HepG2 (cell line): Measurements from ENCODE around the gene ZBED5. TPM values are rescaled to one million over a fixed set of nuclear protein-coding genes. Genes with fewer than 3 reads are reported as not detected.

Experiments used
- ATF7-NPFF ChIP-seq: sonication (generic); formaldehyde crosslinking; IDR thresholded peaks from 2 replicates; pipeline ENCODE4 v1.8.1; 2023; ENCODE audit warnings: mild to moderate bottlenecking, low read depth, missing genetic modification reagents, moderate library complexity
- BCL6 ChIP-seq: IDR thresholded peaks from 2 replicates; pipeline ENCODE4 v1.6.1; 2016; ENCODE audit warnings: missing genetic modification reagents, missing compliant biosample characterization
- BCLAF1 ChIP-seq: fragments of 450-650 bp; IDR thresholded peaks from 2 replicates; pipeline ENCODE4 v1.6.1; 2017; ENCODE audit warnings: mild to moderate bottlenecking
- CC2D1A ChIP-seq: sonication (generic); formaldehyde crosslinking; IDR thresholded peaks from 2 replicates; pipeline ENCODE4 v1.8.1; 2023; ENCODE audit warnings: mild to moderate bottlenecking, missing genetic modification reagents
- CEBPG ChIP-seq: IDR thresholded peaks from 2 replicates; pipeline ENCODE4 v1.6.1; 2016
- CENPX ChIP-seq: sonication (generic); formaldehyde crosslinking; IDR thresholded peaks from 2 replicates; pipeline ENCODE4 v1.9.0; 2021; ENCODE audit warnings: mild to moderate bottlenecking, missing genetic modification reagents, moderate library complexity
- FIP1L1 ChIP-seq: fragments of 200-400 bp; formaldehyde crosslinking; IDR thresholded peaks from 2 replicates; pipeline ENCODE4 v1.6.1; 2018; ENCODE audit warnings: low read depth, mild to moderate bottlenecking, low read length, moderate library complexity, borderline replicate concordance; ENCODE audit not compliant: insufficient read depth
- HES4 ChIP-seq: sonication (generic); formaldehyde crosslinking; IDR thresholded peaks from 2 replicates; pipeline ENCODE4 v1.9.0; 2021; ENCODE audit warnings: mild to moderate bottlenecking, missing genetic modification reagents, borderline replicate concordance
- HIVEP1 ChIP-seq: sonication (generic); formaldehyde crosslinking; IDR thresholded peaks from 2 replicates; pipeline ENCODE4 v1.4.0; 2020; ENCODE audit warnings: mild to moderate bottlenecking, missing genetic modification reagents
- KAT8 ChIP-seq: IDR thresholded peaks from 2 replicates; pipeline ENCODE4 v1.6.1; 2016; ENCODE audit warnings: missing genetic modification reagents, missing compliant biosample characterization
- MIER3 ChIP-seq: IDR thresholded peaks from 2 replicates; pipeline ENCODE4 v1.6.1; 2016; ENCODE audit warnings: missing compliant biosample characterization, borderline replicate concordance
- MTERF4 ChIP-seq: sonication (generic); formaldehyde crosslinking; IDR thresholded peaks from 2 replicates; pipeline ENCODE4 v1.8.0; 2023; ENCODE audit warnings: mild to moderate bottlenecking, missing genetic modification reagents
- NFE2L2 ChIP-seq: fragments of 150-350 bp; IDR thresholded peaks from 2 replicates; pipeline ENCODE4 v1.6.1; 2014; ENCODE audit warnings: low read length
- NR2F2 ChIP-seq: IDR thresholded peaks from 2 replicates; pipeline ENCODE4 v1.6.1; 2012; ENCODE audit warnings: low read depth, inconsistent platforms, borderline replicate concordance
- PHF20 ChIP-seq: sonication (generic); formaldehyde crosslinking; IDR thresholded peaks from 2 replicates; pipeline ENCODE4 v1.5.0; 2020; ENCODE audit warnings: mild to moderate bottlenecking, missing genetic modification reagents
- PTBP1 ChIP-seq: fragments of 200-400 bp; formaldehyde crosslinking; IDR thresholded peaks from 2 replicates; pipeline ENCODE4 v1.6.1; 2018; ENCODE audit warnings: low read length, low read depth; ENCODE audit not compliant: poor library complexity, severe bottlenecking
- SCMH1 ChIP-seq: sonication (generic); formaldehyde crosslinking; IDR thresholded peaks from 2 replicates; pipeline ENCODE4 v1.9.0; 2021; ENCODE audit warnings: missing genetic modification reagents, mild to moderate bottlenecking, borderline replicate concordance
- TCF12 ChIP-seq, 2 experiments: fragments of 450-650 bp in 1 of 2; sonication (generic) in 1 of 2; formaldehyde crosslinking in 1 of 2; IDR thresholded peaks; 2 replicates each; pipeline versions ENCODE4 v1.6.1 to v1.8.0; 2017 to 2022; ENCODE audit warnings: antibody characterized with exemption in 1 of 2, mild to moderate bottlenecking in 1 of 2, missing genetic modification reagents in 1 of 2, moderate library complexity in 1 of 2
- ZFX ChIP-seq: sonication (generic); formaldehyde crosslinking; IDR thresholded peaks from 2 replicates; pipeline ENCODE4 v1.4.0; 2020; ENCODE audit warnings: mild to moderate bottlenecking, low read depth, missing genetic modification reagents, moderate library complexity
- ZKSCAN5 ChIP-seq: sonication (generic); formaldehyde crosslinking; IDR thresholded peaks from 2 replicates; pipeline ENCODE4 v1.5.1; 2020; ENCODE audit warnings: mild to moderate bottlenecking, missing genetic modification reagents
- ZKSCAN8 ChIP-seq: IDR thresholded peaks from 2 replicates; pipeline ENCODE4 v1.6.1; 2016; ENCODE audit warnings: borderline replicate concordance, missing genetic modification reagents, missing compliant biosample characterization
- ZNF143 ChIP-seq: sonication (generic); formaldehyde crosslinking; IDR thresholded peaks from 2 replicates; pipeline ENCODE4 v1.4.0; 2020; ENCODE audit warnings: missing genetic modification reagents
- ZNF260 ChIP-seq: sonication (generic); formaldehyde crosslinking; IDR thresholded peaks from 2 replicates; pipeline ENCODE4 v1.4.0; 2020; ENCODE audit warnings: missing genetic modification reagents, low read depth, mild to moderate bottlenecking, borderline replicate concordance
- ZNF383 ChIP-seq: sonication (generic); formaldehyde crosslinking; IDR thresholded peaks from 2 replicates; pipeline ENCODE4 v1.4.0; 2020; ENCODE audit warnings: missing genetic modification reagents, mild to moderate bottlenecking, borderline replicate concordance
- ZNF510 ChIP-seq: sonication (generic); formaldehyde crosslinking; IDR thresholded peaks from 2 replicates; pipeline ENCODE4 v1.4.0; 2020; ENCODE audit warnings: low read depth, mild to moderate bottlenecking, missing genetic modification reagents
- ZNF557 ChIP-seq: sonication (generic); formaldehyde crosslinking; IDR thresholded peaks from 2 replicates; pipeline ENCODE4 v1.4.0; 2020; ENCODE audit warnings: missing genetic modification reagents
- ZNF652 ChIP-seq: IDR thresholded peaks from 2 replicates; pipeline ENCODE4 v1.6.1; 2016; ENCODE audit warnings: low read depth, borderline replicate concordance
- ZNF713 ChIP-seq: sonication (generic); formaldehyde crosslinking; IDR thresholded peaks from 2 replicates; pipeline ENCODE4 v1.4.0; 2020; ENCODE audit warnings: mild to moderate bottlenecking, missing genetic modification reagents
- polyA plus RNA-seq, 8 experiments: library from polyadenylated mRNA; depleted of rRNA in 3 of 8; stranded (reverse) in 7 of 8; unstranded in 1 of 8; fragments of >200 nt; fragmentation: Illumina TruSeq in 4 of 8; extraction: Trizol in 4 of 8; gene quantifications; 2 replicates each; pipeline versions ENCODE4 v1.2.1 to v1.2.3, GENCODE V29; 2011 to 2016; ENCODE audit warnings: low read depth in 4 of 8, missing spikeins in 1 of 8, mixed read lengths in 1 of 8; ENCODE audit not compliant: insufficient read depth in 1 of 8
- total RNA-seq, 5 experiments: library from RNA; depleted of rRNA; stranded (reverse); fragments of >200 nt; fragmentation: Illumina TruSeq; extraction: Trizol; gene quantifications; 2 replicates each; pipeline ENCODE4 v1.2.3, GENCODE V29; 2016; ENCODE audit warnings: low read depth in 1 of 5

The ZBED5 gene
- total and polyA plus RNA-seq, 2 of the 13 experiments (the other 11 are each of a cell fraction or from before 2014, with no cell fraction given) = 18.2 to 38.6 TPM

GRCh38 chr11:10808553-10809372 is 49.1 kb downstream of the ZBED5 start, which contains the start of gene EIF4G2 (continued):
- TF ChIP-seq SCMH1 (CRISPR knock-in tag) (no peak), ZKSCAN8 (0 out of 2 replicates have a peak, but pooled peaks have one; percentile 69), ZNF143 (CRISPR knock-in tag) (no peak; the same call in 1 of the 2 replicates), ZFX (CRISPR knock-in tag) (no peak; the same call in none of the 2 replicates), PTBP1 (no peak), CC2D1A (CRISPR knock-in tag) (no peak), MTERF4 (CRISPR knock-in tag) (0 out of 2 replicates have a peak, but pooled peaks have one; percentile 32), PHF20 (CRISPR knock-in tag) (peak; percentile 66), NFE2L2 (no peak), CENPX (CRISPR knock-in tag) (no peak), BCL6 (CRISPR knock-in tag) (peak; percentile 7; the same call in 1 of the 2 replicates), CEBPG (CRISPR knock-in tag) (peak; percentile 24; the same call in 1 of the 2 replicates), ZNF260 (no peak), FIP1L1 (peak; percentile 71; the same call in 1 of the 2 replicates), HIVEP1 (CRISPR knock-in tag) (no peak), ZNF713 (CRISPR knock-in tag) (no peak), BCLAF1 (no peak), MIER3 (no peak; the same call in 1 of the 2 replicates), HES4 (peak; percentile 55), KAT8 (CRISPR knock-in tag) (peak; percentile 97), ATF7-NPFF (CRISPR knock-in tag) (peak; percentile 44; the same call in 1 of the 2 replicates), ZNF383 (CRISPR knock-in tag) (no peak; the same call in 1 of the 2 replicates), ZNF510 (CRISPR knock-in tag) (peak; percentile 99), ZKSCAN5 (CRISPR knock-in tag) (no peak), ZNF557 (CRISPR knock-in tag) (0 out of 2 replicates have a peak, but pooled peaks have one; percentile 29), TCF12 (IDR thresholded peaks at IDR 0.05) (no peak), TCF12 (CRISPR knock-in tag; IDR thresholded peaks at IDR 0.05) (peak; percentile 74; the same call in 1 of the 2 replicates), NR2F2 (peak; percentile 29; the same call in 1 of the 2 replicates), ZNF652 (no peak)
